ENCODE results near the gene MYO3B. TPM values are rescaled to one million over a fixed set of nuclear protein-coding genes. Genes with fewer than 3 reads are reported as not detected.
"Not testable (repeated sequence)": the region's sequence is repeated elsewhere in the genome, so short reads cannot be mapped to it uniquely, and the experiment has no call there.

Gene MYO3B
- total RNA-seq, 2 experiments from 2014 or later, result 0.05 to 0.23 TPM

DNA sequence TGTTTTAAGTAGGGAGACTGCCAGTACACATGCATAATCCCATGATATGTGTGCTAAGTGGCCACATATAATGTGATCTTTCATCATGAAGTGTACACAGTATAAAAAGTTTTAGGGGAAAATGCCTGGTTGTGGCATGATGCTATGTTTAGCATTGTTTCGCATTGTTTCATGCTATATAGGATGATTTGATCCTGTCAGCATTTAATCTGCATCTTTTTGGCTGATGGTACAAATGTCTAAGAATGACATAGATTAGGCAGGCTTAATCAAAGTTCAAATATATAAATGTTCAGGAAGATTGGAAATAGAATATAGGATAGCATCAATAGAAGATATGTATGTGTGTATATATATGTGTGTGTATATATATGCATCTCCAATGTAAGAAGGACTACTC, 83.6 kb downstream of the MYO3B start:
- Mint-ChIP-seq H3K27ac (no peak overlapping the region), H3K4me3 (no peak overlapping the region), H3K36me3 (ENCODE audit: low read depth) (no peaks in the 10 kb centered on the region), H3K9me3 (ENCODE audit: insufficient read depth) (peaks cover 4% of the 10 kb centered on the region), H3K4me1 (ENCODE audit: low read depth) (no peaks in the 10 kb centered on the region), H3K27me3 (ENCODE audit: low read depth) (peaks cover 20% of the 10 kb centered on the region)
- no peak for DNase-seq
- ChIA-PET POLR2A (no interaction called here), CTCF (no interaction called here)
- ATAC-seq, result no peak

DNA sequence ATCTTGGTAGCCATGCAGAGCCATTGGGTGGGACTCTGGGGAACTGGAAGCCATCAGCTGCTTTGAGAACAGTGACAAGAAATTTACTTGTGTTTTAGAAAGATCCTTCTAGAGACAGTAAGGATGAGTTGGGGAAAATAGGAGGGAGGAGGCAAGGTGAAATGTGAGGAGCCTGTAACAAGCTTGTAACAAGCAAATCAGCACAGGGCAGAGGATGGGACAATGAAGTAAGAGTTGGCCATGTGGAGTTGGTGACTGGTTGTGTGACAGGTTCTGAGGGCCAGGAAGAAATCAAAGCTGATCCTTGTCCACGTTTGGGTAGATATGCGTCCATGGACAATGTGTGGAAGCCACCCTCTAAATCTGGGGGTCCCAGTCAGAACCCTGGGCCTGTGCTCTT, 84.4 kb downstream of the MYO3B start:
- DNase-seq (no peak), ATAC-seq (no peak)
- no peaks in the 10 kb centered on the region for H3K36me3 Mint-ChIP-seq (ENCODE audit: low read depth)
- peaks cover 15% of the 10 kb centered on the region for H3K27me3 Mint-ChIP-seq (ENCODE audit: low read depth)
- no peak overlapping the region for H3K27ac Mint-ChIP-seq
- ChIA-PET POLR2A (interaction anchor here (0.5 kb wide), 1 partner anchor 375 kb away, joined by 3 read pairs; no protein-coding TSS in a partner anchor), CTCF (no interaction called here)
- no peak overlapping the region for H3K4me3 Mint-ChIP-seq
- no peaks in the 10 kb centered on the region for H3K4me1 Mint-ChIP-seq (ENCODE audit: low read depth)
- peaks cover 4% of the 10 kb centered on the region for H3K9me3 Mint-ChIP-seq (ENCODE audit: insufficient read depth)

DNA sequence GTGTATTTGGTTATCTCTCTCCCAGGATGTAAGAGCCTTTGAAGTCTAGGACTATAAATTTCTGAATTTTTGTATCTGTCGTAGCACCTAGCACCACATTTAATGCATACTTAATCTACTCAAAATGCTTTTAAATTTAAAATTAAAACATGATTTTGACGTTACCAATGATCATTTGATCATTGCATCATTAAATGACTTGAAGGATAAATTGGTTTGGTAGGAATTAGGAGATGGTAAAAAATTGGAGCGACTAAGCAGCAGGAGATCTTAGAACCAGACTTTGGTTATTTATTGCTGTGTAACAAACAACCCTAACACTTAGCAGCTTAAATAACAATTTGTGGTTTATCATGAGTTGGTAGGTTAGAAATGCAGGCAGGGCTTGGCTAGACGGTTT, 84.9 kb downstream of the MYO3B start:
- Mint-ChIP-seq H3K9me3 (ENCODE audit: insufficient read depth) (peaks cover 4% of the 10 kb centered on the region), H3K36me3 (ENCODE audit: low read depth) (no peaks in the 10 kb centered on the region), H3K27ac (no peak overlapping the region), H3K4me1 (ENCODE audit: low read depth) (no peaks in the 10 kb centered on the region), H3K4me3 (no peak overlapping the region), H3K27me3 (ENCODE audit: low read depth) (peaks cover 13% of the 10 kb centered on the region)
- ATAC-seq, result no peak
- no peak for DNase-seq
- ChIA-PET CTCF (no interaction called here), POLR2A (no interaction called here)

DNA sequence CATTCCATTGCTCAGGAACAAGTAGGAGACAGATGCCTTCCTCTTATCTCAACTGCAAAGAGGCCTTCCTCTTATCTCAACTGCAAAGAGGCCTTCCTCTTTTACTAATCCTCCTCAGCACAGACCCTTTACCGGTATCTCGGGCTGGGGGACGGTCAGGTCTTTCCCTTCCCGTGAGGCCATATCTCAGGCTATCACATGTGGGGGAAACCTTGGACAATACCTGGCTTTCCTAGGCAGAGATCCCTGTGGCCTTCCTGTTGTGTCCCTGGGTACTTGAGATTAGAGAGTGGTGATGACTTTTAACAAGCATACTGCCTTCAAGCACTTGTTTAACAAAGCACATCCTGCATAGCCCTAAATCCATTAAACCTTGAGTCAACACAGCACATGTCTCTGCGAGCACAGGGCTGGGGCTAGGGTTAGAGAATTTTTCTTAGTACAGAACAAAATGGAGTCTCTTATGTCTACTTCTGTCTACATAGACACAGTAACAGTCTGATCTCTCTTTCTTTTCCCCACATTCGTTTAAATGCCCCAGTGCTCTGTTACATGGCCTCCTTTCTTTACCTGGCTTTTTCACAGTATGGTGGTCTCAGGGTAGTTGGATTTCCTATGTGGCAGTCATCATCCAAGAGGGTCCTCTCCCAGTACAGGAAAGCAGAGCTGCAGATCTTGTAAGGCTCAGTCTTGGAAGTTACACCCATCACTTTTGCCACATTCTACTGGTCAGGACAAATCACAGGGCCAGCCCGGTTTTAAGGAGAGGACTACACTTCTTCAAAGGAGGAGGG, 86.0 kb downstream of the MYO3B start:
- H3K4me3 Mint-ChIP-seq; H3K4me1 Mint-ChIP-seq (ENCODE audit: low read depth); POLR2A ChIA-PET; CTCF ChIA-PET; ATAC-seq; H3K36me3 Mint-ChIP-seq (ENCODE audit: low read depth); H3K27ac Mint-ChIP-seq; DNase-seq; H3K9me3 Mint-ChIP-seq (ENCODE audit: insufficient read depth): not testable (repeated sequence)
- peaks cover 11% of the 10 kb centered on the region for H3K27me3 Mint-ChIP-seq (ENCODE audit: low read depth)

DNA sequence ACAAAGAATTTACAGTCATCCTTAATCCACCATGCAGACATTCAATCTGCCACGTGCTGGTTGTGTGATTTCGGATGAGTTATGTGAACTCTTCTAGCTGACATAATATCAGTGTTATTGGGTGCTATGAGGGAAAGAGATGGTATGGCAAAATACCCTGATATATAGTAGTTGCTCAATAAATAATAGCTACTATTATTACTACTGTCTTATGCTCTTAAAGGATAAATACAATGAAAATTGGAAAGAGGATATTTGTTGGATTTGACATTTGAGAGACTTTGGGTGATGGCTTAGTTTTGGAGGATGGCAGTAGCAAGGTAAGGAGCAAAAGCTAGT, 86.5 kb downstream of the MYO3B start:
- Mint-ChIP-seq H3K27me3 (ENCODE audit: low read depth) (peaks cover 13% of the 10 kb centered on the region), H3K4me1 (ENCODE audit: low read depth) (no peaks in the 10 kb centered on the region), H3K9me3 (ENCODE audit: insufficient read depth) (peaks cover 4% of the 10 kb centered on the region), H3K27ac (no peak overlapping the region), H3K4me3 (no peak overlapping the region), H3K36me3 (ENCODE audit: low read depth) (no peaks in the 10 kb centered on the region)
- POLR2A ChIA-PET, result no interaction called here
- CTCF ChIA-PET, result no interaction called here
- no peak for DNase-seq
- ATAC-seq, result no peak

DNA sequence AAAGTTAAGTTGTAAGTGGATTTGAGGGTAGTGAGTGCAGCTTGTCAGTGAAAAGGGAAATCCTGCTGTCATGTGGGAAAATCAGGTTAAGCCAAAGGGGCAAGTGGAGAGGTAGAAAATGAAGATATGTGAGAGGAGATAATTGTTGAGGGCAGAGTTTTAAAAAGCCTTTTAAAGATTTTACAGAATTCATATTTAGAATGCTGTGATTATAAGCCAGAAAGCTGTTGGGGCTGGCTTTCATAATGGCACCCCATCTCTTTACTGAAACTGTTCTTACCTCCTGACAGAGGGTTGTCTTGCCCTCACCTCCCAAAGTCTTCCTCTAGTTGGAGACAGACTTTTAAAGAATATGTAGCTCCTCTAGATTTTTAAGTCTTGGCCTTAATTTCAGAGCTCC, 86.9 kb downstream of the MYO3B start:
- DNase-seq, result no peak
- Mint-ChIP-seq H3K4me3 (no peak overlapping the region), H3K4me1 (ENCODE audit: low read depth) (no peaks in the 10 kb centered on the region), H3K27me3 (ENCODE audit: low read depth) (peaks cover 13% of the 10 kb centered on the region), H3K9me3 (ENCODE audit: insufficient read depth) (peaks cover 4% of the 10 kb centered on the region), H3K27ac (no peak overlapping the region), H3K36me3 (ENCODE audit: low read depth) (no peaks in the 10 kb centered on the region)
- CTCF ChIA-PET, result no interaction called here
- no peak for ATAC-seq
- POLR2A ChIA-PET, result no interaction called here

DNA sequence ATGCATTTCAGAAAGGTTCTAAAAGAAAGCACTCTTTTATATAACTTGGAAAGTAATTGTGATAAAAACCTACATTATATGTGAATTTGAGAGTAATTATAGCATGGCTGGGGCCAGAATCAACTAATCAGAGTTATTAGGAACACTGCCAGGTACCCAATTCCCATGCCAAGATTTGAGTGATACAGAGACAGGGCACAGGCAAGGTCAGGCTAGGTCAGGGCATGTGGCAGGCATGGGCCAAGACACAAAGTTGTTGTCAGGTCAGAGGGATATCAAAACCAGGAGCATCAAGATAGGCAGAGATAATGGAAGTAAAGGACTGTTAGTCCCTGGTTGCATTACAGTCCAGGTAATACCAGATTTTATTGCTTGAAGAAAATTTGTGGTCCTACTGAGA, 87.4 kb downstream of the MYO3B start:
- H3K9me3 Mint-ChIP-seq (ENCODE audit: insufficient read depth), result peaks cover 4% of the 10 kb centered on the region
- ATAC-seq (no peak), DNase-seq (no peak)
- CTCF ChIA-PET, result no interaction called here
- no peaks in the 10 kb centered on the region for H3K4me1 Mint-ChIP-seq (ENCODE audit: low read depth)
- H3K4me3 Mint-ChIP-seq, result no peak overlapping the region
- POLR2A ChIA-PET, result no interaction called here
- no peak overlapping the region for H3K27ac Mint-ChIP-seq
- peaks cover 16% of the 10 kb centered on the region for H3K27me3 Mint-ChIP-seq (ENCODE audit: low read depth)
- no peaks in the 10 kb centered on the region for H3K36me3 Mint-ChIP-seq (ENCODE audit: low read depth)

DNA sequence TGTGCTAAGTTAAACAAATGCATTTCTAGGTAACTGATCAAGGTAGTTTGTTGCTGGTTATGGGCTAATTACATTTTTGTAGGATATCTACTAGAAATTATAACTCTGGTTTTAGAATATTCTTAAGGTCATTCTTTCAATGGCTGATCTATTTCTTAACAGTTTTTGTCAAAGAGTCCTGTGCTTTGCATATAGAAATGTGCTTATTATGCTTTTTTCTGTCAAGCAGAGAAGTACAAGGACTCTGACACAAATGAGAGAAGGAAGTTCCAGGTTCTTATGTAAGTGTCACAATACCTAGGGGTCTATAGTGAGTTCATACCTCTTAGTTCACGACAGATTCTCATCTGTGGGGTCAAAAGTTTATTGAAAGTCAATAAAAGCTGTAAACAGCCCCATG, 88.4 kb downstream of the MYO3B start:
- ChIA-PET CTCF (no interaction called here), POLR2A (no interaction called here)
- ATAC-seq (no peak), DNase-seq (no peak)
- Mint-ChIP-seq H3K4me3 (no peak overlapping the region), H3K4me1 (ENCODE audit: low read depth) (no peaks in the 10 kb centered on the region), H3K27me3 (ENCODE audit: low read depth) (peaks cover 16% of the 10 kb centered on the region), H3K9me3 (ENCODE audit: insufficient read depth) (peaks cover 4% of the 10 kb centered on the region), H3K36me3 (ENCODE audit: low read depth) (no peaks in the 10 kb centered on the region), H3K27ac (no peak overlapping the region)

DNA sequence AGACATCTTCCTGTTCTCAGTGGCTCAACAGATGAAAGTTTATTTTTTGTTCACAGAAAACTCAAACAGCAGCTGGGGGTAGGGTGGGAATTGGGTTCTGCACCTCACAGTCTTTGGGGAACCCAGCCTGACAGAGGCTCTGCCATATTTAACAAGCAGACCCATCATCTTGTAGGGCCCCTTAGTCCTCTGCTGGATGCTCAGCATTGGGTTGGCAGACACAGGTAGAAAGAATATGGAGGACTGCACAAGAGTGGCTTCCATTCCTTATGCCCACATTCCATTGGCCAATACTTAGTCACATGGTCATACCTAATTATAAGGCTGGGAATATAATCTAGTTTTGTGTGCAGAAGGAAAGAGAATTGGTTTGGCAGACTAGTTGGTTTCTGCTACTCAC, 89.1 kb downstream of the MYO3B start:
- DNase-seq (no peak), ATAC-seq (no peak)
- Mint-ChIP-seq H3K4me3 (no peak overlapping the region), H3K4me1 (ENCODE audit: low read depth) (no peaks in the 10 kb centered on the region), H3K27ac (no peak overlapping the region), H3K36me3 (ENCODE audit: low read depth) (no peaks in the 10 kb centered on the region), H3K27me3 (ENCODE audit: low read depth) (peaks cover 16% of the 10 kb centered on the region), H3K9me3 (ENCODE audit: insufficient read depth) (peaks cover 4% of the 10 kb centered on the region)
- CTCF ChIA-PET, result no interaction called here
- POLR2A ChIA-PET, result no interaction called here

DNA sequence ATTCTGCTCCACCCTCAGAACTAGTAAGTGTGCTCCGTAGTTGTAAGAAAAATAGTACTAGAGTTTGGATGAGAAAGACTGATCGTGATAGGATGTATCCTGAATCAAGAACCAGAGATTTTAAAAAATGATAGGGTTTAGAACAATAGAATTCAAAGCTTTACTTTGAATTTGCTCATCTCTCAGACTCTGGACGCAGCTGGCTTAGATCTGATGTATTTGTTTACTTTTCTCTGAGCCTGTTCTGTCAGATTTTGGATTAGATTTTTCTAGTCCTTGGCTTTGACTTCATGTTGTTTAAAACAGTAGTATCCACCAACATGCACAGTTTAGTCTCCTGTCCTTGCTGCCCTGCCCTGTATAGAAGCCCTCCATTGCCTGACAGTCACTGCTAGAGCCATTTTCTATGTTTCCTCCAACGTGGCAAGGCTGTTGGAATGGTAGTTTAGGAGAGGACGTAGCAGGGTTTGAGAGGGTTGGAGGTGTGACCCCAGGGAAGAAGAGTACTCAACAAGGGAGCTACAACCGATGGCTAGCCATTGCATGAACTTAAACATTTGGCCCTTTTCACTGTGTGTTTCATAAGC, 92.4 kb downstream of the MYO3B start:
- no peak for ATAC-seq
- DNase-seq, result no peak
- Mint-ChIP-seq H3K4me1 (ENCODE audit: low read depth) (no peaks in the 10 kb centered on the region), H3K36me3 (ENCODE audit: low read depth) (no peaks in the 10 kb centered on the region), H3K4me3 (no peak overlapping the region), H3K27ac (no peak overlapping the region), H3K27me3 (ENCODE audit: low read depth) (peaks cover 16% of the 10 kb centered on the region), H3K9me3 (ENCODE audit: insufficient read depth) (no peaks in the 10 kb centered on the region)
- ChIA-PET CTCF (no interaction called here), POLR2A (no interaction called here)

DNA sequence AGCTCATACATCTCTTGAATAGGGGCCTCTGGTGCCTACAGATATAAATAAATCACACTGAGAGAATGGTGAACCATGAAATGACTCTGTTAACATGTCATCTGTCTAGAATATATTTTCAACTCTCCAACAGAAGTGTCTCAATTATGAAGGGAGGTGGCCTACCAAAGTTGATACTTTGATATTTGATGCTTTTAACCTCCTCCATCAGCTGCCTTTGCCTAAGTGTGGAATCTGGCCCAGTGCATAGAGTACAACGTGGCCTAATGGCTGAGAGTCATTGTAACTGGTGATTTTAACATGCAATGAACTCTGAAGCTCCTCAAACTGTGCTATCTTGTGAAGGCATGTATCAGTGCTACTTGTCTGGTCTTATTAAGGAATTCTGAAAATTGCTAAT, 93.4 kb downstream of the MYO3B start:
- Mint-ChIP-seq H3K27ac (no peak overlapping the region), H3K9me3 (ENCODE audit: insufficient read depth) (no peaks in the 10 kb centered on the region), H3K36me3 (ENCODE audit: low read depth) (no peaks in the 10 kb centered on the region), H3K4me3 (no peak overlapping the region), H3K27me3 (ENCODE audit: low read depth) (peaks cover 17% of the 10 kb centered on the region), H3K4me1 (ENCODE audit: low read depth) (no peaks in the 10 kb centered on the region)
- CTCF ChIA-PET, result no interaction called here
- POLR2A ChIA-PET, result no interaction called here
- no peak for DNase-seq
- no peak for ATAC-seq

DNA sequence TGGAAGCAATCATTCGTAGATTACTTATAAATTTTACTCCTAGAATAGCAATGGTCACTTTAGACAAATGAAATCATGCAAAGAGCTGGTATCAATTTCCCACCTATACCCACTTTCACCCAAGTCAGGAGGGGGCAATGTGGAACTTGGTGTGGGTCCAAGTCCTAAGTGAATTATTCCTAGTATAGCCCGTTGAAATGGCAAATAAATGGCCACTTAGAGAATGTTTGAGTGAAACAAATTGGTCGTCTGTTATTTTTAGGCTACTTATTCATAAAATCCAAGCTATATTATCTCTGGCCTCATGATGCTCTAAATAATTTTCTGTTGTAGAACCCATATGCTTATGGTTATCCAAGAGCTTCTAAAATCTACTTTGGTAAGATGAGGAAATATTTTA, 98.1 kb downstream of the MYO3B start:
- ChIA-PET CTCF (interaction anchor here (0.6 kb wide), 1 partner anchor 354 kb away, joined by 3 read pairs; no protein-coding TSS in a partner anchor), POLR2A (no interaction called here)
- ATAC-seq (no peak), DNase-seq (no peak)
- Mint-ChIP-seq H3K27me3 (ENCODE audit: low read depth) (peaks cover 31% of the 10 kb centered on the region), H3K9me3 (ENCODE audit: insufficient read depth) (no peaks in the 10 kb centered on the region), H3K36me3 (ENCODE audit: low read depth) (no peaks in the 10 kb centered on the region), H3K4me3 (no peak overlapping the region), H3K4me1 (ENCODE audit: low read depth) (no peaks in the 10 kb centered on the region), H3K27ac (no peak overlapping the region)

Data from activated CD8-positive, alpha-beta T cell treated with anti-CD3 and anti-CD28 coated beads, Interleukin-2, amount 10 ng/mL, durations not matched to agents 7 days and 5 days (primary cell).